NCI-H2107 (cell line): ENCODE results near the gene ZNF296.

ENCODE experiments used
- DNase-seq: peaks from one replicate; lab custom pipeline; 2025; lab: John Stamatoyannopoulos, UW

Gene ZNF296

DNA sequence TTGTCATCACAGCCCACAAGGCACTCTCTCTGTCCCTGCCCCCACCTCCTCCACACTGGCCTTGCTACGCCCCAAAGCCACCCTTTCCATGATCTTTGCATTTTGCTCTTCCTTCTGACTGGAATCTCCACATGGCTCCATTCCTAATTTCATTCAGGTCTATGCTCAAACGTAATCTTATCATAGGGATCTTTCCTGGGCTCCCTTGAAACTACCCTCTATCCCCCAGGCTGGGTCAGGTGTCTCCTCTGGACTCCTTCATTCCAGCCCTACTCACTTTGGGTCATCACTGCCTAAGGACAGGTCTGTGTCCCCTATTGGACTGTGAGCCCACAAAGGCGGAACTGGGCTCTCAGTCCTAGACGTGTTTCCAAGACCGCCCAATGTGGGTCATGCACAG, 5.9 kb upstream of the ZNF296 start:
- no peak for DNase-seq

DNA sequence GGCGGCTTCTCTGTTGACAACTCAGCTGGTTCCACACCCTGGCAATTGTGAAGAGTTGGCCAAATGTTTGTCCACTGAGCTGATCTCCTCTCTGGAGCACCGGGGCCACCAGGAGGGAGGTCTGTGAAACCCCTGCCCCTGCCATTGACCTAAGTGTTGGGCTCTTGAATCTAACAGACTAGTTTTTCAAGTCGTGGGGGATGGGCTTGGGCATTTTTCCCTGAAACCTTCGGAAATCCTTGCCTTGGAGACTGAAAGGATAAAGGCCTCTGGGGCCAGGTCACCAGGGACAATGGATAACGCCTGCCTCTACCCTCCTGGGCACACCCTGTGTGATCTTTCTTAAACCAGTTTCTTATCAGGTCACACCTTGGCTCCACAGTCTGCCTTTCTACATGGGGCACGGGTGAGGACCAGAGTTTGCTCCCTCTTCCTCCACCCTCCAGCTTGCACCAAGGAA, 3.7 kb upstream of the ZNF296 start:
- no peak for DNase-seq

DNA sequence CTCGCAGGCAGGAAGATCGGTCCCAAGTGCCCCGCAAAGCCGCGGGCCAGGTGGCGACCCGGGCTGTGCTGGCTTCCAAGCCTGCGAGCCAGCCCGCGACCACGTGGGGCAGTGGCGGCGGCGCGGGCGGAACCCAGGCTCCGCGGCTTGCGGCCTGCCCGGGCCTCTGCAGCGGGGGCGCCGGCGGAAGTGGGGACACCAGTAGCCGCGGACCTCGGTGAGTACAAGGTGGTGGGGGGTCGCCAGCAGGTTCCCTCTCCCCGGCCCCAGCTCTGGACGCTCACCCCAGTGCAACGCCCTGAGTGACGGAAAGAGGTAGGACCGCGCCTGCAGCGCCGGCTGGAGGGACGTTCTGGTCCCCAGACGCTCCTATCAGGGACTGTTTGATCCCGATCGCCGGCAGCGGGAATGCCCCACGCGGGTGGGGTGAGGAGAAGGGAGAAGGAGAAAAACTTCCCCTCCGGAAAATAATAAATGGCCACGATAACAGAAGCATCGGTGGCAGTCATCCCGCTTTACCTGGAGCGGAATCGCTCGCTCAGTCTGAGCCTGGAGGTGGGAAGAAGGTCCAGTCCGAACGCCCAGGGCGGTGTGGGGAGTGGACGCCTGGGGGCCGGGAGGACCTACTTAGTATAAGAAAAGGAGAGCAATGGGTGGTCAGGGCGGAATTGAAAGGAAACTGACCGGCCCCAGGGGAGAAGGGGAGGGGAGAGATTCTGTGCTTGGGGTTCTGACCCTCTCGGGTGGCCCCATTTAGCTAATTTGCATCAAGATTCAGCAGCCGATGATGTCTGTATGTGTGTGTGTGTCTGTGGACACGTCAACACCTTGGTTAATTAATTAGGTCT, 3.0 kb upstream of the ZNF296 start, which contains the start of gene GEMIN7:
Gene GEMIN7, plus strand, starts transcription at position 198 of the 848 bp plus-strand sequence. CDS start 10,855 bp downstream, outside the sequence.
- DNase-seq = peak; percentile 70

DNA sequence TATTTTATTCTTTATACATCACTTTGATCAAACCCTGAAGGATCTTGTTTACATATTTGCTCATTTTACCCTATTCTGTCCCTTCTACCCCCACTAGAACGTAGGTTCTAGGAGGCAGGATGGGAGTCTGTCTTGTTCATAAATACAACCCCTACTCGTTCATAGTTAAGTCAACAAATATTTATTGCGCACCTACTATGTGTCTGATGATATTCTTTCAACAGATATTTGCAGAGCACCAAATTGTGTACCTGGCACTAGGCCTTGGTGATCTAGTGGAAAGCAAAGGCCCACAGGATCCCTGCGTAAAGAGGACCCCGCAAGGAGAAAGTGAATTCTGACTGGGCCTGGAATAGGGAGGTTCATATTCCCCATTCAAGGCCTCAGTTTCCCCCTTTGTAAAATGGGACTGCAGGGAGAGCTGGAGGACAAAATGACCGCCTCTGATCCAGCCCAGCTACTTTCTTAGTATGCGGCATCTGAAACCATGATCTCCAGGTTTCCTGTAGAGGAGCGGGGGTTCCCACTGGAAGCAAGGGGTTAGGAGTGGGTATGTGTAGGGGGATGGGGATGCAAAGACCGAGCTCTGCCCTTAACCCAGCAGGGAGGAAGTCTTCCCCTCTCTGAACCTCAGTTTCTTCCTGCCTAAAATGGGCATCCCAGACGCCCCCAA, 2.2 kb upstream of the ZNF296 start:
- no peak for DNase-seq

DNA sequence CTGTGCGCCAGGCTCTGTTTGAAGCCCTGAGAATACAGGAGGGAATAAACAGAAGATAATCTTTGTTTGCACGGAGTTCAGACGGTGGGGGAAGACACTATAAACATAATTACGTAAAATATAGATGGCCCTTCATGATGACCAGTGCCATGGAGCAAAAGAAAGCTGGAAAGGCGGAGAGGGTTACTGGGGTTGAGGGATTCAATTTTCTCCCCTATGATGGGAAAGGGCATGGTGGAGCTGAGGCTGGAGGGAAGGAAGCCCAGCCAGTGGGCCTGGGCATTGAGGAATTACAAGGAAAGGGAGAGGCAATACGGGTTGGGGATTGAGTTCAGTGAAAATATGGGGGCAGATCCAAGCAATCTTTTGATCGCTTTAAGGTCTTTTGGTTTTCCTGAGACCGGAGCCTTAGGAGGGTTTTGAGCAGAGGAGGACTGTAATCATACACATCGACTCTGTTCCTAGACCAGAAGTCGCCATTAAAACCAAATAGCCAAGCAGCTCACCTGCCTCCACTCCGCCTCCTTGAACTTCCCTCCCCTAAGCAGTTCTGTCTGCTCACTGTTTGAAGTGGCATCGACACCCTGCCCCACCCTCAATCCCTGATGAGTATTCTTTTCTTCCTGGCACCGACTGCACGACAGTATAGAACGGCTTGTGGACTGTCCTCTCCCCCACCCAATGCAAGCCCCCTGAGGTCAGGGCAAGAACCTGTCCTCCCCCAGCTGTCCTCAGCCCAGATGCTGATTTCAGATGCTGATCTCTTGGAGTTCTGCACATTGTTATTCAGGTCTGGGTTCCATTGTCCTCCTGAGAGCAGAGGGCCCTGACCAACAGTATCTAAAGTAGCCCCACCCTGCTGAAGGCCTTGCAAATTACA, 813 bp upstream of the ZNF296 start:
- no peak for DNase-seq

DNA sequence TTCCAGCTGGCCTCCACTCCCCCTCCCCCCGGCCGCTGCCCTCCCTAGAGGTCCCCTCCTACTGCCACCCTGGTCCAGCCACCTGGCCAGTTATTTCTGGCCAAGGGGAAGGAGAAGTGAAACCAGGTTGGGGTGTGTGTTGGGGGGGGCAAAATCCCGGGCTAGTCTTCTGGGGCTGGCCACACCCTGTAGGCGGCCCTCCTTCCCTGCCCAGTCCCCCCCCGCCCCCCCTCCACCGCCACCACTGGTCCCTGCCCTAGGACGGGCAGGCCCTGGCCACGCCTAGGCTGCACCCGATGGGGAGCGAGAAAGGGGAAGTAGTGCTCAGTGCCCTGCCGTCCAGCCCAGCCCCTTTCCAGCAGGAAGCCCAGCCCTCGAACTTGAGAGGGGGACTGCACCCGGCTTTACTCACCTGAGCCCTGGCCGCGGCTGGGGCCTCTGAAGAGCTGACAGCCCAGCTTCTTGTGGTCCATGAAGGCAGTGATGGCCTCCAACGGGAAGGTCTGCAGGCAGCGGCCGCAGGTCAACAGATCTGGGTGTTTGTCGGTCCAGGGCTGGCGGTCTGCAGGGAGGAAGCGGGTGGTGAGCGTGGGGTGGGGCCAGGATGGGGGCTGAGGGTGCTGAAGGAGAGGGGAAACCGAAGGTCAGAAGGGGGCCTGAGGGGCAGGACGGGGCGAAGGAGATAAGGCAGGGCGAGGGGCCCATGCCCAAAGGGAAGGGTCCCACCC, 813 bp downstream of the ZNF296 start:
- DNase-seq = no peak

DNA sequence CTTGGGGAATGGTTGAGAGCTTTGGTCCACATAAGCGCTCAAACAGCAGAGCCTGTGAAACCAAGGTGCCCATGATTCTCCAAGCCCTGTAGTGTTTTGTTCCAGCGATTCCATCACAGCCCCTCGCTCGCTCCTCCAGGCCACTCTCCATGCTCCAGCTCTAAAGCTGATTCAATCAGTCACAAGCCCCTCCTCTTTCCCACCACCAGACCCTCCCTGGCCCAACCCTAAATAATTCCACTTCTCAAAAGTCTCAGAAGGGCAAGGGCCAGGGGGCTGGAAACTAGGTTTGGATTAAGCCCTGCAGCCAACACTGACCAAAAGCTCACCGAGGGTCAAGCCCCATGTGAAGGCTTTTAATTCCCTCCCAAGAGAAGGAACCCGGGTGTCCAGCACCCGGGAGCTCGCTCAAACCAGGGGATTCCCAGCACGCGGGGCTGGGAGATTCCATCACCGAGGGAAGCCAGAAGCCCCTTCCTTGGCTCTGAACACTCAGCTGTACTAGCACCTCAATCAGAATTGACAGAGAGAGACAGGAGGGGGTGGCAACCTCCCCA, 1.5 kb downstream of the ZNF296 start:
- no peak for DNase-seq

DNA sequence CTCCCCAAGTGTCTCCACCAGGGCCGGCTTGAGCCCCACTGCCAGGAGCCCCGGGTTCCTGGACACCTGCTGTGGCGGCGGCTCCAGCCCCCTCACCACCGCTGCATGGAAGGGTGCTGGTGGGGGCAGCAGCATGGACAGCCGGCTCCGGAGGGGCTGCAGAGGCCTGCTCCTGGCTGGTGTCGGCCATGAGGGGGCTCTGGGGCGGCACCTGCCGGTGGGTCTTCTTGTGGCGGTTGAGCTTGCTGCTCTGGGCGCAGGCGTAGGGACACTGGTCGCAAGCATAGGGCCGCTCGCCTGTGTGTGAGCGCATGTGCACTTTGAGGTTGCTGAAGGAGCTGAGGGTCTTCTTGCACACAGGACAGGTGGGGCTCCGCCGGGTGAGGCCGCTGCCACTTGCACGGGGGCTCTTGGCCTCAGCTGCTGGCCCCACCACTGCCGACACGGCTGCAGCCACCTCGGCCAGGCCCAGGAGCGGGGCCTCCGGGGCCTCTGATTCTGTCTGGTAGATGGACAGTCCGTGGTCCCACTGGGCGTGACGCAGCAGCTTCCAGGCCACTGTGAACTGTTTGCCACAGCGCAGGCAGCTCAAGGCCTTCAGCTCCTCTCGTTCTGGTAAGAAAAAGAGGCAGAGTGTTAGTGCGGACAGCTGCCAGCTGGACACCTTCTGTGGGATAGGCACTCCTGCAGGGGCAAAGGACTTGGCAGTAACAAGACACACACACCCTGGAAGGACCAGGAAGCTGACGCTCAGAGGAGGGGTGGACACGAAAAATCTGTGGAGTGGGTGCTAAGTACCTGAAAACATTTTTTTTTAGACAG, 4.1 kb downstream of the ZNF296 start:
- no peak for DNase-seq

DNA sequence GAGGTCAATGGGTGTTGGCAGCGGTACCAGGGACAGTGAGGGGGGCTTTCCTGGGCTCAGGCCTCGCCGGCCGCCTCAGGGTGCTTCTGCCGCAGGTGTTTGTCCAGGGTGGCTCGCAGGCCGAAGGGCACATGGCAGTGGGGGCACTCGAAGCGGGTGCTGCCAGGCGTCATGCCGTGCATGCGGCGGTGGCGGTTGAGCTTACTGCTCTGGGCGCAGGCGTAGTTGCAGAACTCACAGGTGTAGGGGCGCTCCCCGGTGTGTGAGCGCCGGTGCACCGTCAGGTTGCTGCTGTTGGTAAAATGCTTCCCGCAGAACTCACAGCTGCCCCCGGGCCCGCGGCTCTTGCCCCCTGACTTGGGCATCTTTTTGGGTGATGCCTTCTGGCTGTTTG, 4.7 kb downstream of the ZNF296 start:
- DNase-seq = no peak

DNA sequence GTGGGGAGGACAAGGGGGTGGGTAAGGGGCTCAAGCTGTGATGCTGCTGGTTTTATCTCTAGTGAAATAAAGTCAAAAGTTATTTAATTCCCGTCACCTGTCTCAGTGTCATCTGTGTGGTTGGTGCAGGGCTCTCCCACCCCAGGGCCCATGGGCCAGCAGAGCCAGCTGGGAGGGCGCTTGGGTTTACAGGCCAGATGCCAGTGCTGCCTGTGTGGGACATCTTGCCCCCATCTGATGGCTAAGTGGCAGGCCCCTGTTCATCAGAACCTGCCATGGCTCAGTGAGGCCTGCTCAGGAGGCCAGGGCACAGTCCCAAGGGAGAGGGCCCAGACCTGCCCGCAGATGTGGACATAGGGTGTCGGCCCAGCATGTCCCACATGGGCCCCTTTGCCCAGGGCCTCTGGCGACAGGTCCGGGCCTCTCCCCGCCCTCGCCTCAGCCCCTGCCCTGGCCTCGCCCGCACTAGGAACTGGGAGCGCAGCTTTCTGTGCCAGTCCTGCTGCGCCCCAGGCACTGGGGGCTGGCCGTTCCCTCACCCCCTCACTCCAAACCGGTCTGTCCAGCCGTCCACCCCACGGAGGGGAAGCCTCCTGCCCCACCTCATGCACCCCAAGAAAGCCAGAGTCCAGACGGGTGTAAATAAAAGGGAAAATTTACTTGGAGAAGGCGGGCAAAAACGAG, 5.3 kb downstream of the ZNF296 start:
- DNase-seq = no peak

DNA sequence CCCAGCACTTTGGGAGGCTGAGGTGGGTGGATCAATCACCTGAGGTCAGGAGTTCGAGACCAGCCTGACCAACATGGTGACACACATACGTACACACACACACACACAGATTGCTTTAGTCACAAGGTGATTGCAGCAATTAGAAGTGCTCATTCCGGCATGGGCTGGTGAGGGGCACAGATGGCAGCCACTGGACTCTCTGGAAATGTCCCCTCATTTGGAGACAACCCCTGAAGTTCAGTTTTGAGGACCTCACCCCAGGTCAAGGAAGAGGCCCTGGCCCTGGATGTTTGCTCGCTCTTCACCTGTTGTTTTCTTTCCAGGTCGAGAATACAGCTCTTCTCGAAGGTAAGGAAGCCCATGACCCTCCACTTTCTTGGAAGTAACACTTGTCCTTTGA, 6.1 kb downstream of the ZNF296 start:
- DNase-seq = no peak

DNA sequence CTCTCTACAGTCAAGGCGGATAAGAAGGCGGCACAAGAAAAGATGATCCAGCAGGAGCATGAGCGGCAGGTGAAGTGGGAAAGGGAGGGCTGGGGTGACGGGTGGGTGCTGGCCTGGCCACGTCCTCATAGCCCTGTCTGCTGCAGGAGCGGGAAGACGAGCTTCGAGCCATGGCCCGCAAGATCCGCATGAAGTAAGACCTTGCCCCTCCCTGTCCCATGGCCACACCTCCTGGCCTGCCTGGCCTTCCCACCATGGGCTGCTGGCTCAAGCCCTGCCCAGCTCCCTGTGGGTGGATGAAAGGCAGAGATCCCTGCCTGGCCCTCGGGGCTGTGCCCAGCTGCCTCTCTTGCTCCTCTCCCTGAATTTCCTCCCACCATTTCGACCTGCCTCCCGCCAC, 7.2 kb downstream of the ZNF296 start:
- no peak for DNase-seq

DNA sequence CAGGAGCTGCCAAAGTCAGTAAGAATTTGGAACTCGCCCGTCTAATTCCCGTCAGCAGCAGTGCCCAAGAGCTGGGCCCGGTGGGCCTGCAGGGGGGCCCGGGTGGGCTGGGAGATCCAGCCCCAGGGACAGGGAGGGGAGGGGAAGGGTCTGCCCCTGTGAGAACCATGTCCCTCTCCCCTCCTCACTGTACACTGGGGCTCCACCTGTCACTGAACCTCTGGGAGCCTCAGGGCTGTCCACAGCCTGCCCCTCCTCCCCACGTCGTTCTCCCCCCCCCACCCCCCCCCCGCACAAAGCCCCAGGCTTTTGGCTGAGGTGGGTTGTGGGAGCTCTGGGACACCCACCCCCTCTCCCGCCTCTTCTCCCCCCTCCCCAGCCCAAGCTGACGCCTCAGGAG, 8.2 kb downstream of the ZNF296 start:
- no peak for DNase-seq

DNA sequence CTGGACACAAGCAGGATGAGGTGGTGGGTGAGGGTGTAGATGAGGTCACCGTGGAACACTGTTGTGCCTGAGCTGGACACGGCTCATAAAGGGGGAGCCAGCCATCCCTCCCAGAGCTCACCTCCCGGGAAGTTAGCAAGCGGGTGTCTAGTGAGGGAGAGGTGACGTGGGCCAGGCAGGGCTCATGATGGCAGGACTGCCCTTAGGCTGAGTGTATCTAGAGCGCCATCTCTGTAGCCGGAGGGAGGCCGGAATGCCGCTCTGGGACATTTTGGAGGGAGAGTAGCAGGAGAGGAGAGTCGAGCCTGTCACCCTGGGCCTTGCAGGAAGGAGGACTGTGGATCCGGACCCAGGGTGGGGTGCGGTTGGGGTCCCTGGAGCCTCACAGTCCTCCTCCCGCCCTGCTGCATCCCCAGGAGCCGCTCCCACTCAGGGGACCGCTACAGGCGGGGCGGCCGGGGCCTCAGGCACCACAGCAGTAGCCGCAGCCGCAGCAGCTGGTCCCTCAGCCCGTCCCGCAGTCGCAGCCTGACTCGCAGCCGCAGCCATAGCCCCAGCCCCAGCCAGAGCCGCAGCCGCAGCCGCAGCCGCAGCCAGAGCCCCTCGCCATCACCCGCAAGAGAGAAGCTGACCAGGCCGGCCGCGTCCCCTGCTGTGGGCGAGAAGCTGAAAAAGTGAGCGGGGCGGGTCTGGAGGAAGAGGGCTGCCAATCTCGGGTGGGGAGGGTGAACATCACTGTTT, 9.2 kb downstream of the ZNF296 start:
- DNase-seq = no peak

DNA sequence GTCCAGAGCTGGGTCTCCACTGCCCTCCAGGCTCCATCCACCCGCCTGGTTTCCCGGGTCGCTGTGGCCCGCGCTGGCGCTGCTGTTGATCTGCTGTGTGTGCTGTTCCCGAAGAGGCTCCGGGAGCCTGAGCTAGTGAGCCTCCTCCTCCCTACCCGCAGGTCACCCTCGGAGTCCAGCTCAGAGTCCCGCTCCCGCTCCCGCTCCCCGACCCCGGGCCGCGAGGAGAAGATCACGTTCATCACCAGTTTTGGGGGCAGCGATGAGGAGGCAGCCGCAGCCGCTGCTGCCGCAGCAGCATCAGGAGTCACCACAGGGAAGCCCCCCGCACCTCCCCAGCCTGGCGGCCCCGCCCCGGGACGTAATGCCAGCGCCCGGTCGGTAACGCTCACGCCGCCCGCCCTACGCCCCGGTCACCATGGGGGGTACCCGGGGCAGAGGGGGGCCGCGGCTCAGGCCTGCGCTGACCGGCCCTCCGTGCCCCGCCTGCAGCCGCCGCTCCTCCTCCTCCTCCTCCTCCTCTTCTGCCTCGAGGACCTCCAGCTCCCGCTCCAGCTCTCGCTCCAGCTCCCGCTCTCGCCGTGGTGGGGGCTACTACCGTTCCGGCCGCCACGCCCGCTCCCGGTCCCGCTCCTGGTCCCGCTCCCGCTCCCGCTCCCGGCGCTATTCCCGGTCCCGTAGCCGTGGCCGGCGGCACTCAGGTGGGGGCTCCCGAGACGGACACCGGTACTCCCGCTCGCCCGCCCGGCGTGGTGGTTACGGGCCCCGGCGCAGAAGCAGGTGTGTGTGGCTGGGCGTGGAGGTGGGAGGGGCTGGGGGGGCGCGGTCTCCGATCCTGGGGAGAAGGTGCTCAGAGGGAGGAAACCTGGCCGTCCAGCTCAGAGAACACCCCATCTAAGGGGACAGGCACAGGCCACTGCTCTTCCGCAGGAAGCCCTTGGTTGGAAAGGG, 12.2 kb downstream of the ZNF296 start:
- no peak for DNase-seq

DNA sequence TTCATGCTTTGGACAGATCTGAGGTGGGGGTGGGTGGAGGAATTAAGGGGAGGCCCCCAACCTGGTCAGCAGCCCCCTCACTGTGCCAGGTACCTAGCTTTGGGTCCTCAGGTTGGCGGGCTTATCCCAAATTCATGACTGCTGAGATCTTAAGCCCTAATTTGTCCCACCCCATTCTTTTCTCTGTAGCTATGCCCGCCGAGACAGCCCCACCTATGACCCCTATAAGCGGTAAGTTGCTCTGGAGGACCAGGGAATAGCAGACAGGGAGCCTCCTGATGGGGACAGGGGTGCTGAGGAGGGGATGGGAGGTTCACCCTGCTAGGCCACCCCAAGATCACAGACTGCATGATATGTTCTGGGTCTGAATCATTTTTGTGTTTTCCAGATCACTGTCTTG, 14.3 kb downstream of the ZNF296 start:
- no peak for DNase-seq

DNA sequence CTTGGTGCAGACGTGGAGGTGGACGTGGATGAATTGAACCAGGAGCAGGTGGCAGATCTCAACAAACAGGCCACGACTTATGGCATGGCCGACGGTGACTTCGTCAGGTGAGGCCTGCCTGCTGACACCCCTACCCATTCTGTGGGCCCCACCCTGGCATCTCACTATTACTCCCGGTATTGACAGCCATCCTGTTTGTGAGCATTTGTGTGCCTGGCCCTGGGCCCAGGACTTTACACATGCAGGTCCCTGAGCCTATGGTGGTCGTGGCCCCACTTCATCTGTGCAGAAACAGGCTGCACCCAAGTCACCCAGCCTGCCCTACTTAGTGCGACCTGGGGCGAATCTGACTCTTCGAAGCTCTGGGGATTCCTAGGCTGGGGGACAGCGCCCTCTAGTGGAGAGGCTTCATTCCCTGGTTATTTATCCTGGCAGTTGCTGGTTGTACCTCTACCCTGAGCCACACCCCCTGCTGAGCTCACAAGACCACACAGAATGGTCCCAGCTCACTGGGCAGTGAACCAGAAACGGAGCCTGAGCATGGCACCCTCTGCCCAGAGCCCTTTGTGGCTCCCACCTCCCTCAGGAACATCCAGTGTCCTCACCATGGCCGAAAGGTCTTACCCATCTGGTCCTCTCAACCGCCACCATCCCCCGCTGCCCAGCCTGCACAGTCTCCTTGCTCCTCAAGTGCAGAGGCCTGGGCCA, 16.9 kb downstream of the ZNF296 start:
- peak; percentile 64 for DNase-seq
